ENCODE data around the gene FAXDC2.
"Not testable (repeated sequence)": the region's sequence is repeated elsewhere in the genome, so short reads cannot be mapped to it uniquely, and the experiment has no call there.

The FAXDC2 gene

DNA sequence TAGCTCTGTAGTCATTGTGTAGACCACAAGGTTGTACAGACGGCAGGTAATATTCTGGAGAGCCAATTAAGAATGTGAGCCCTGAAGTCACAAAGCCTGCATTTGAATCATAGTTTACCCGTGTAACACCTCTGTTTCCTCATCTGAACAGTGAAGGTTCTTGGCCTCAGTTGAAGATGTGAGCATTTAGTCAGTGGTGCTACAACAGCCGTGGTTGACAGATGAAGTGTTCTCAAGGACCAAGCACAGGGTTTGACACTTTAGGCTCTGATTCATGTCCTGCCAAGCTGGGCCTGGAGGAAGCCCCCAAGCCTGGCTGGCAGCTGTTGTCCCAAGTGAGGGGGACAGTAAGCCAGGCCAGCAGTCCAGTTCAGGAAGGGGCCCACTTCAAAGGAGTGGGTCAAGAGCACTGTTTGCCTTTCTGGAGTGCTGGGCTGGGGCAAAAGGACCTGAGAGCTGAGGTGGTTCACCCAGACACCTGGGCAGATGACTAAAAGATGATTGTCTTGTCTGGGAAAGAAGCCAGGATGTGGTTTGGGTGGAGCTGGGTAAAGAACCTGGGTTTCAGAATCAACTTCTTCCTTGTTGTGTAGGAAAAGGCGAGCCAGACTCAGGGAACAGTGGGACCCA is 20.7 kb downstream of the FAXDC2 start:
- no peak overlapping the region for H3K4me3 ChIP-seq (ENCODE audit: low read depth, low read length)
- TF ChIP-seq, protein P1, sequence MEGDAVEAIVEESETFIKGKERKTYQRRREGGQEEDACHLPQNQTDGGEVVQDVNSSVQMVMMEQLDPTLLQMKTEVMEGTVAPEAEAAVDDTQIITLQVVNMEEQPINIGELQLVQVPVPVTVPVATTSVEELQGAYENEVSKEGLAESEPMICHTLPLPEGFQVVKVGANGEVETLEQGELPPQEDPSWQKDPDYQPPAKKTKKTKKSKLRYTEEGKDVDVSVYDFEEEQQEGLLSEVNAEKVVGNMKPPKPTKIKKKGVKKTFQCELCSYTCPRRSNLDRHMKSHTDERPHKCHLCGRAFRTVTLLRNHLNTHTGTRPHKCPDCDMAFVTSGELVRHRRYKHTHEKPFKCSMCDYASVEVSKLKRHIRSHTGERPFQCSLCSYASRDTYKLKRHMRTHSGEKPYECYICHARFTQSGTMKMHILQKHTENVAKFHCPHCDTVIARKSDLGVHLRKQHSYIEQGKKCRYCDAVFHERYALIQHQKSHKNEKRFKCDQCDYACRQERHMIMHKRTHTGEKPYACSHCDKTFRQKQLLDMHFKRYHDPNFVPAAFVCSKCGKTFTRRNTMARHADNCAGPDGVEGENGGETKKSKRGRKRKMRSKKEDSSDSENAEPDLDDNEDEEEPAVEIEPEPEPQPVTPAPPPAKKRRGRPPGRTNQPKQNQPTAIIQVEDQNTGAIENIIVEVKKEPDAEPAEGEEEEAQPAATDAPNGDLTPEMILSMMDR (IDR thresholded peaks at IDR 0.05; ENCODE audit: low read depth, low read length) = no peak

DNA sequence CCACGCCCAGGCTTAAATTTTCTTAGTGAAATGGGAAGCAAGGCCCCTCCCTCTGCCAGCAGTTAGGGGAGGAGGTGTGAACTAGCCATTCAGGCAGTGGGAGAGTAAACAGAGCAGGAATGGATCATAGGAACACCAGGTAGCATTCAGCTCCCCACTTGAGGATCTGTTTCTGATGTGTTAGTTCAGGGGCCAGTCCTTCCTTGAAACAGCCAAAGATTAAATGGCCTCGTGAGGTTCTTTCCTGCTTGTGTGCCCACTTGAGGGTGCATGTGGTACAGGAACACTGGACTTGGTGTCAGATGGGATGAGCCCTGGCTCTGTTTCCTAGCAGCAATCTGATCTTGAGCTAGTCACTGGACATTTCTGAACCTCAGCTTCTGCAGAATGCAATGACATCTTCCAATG is 21.2 kb downstream of the FAXDC2 start:
- TF ChIP-seq, protein P1 (IDR thresholded peaks at IDR 0.05; ENCODE audit: low read depth, low read length) = no peak
- no peak overlapping the region for H3K4me3 ChIP-seq (ENCODE audit: low read depth, low read length)

DNA sequence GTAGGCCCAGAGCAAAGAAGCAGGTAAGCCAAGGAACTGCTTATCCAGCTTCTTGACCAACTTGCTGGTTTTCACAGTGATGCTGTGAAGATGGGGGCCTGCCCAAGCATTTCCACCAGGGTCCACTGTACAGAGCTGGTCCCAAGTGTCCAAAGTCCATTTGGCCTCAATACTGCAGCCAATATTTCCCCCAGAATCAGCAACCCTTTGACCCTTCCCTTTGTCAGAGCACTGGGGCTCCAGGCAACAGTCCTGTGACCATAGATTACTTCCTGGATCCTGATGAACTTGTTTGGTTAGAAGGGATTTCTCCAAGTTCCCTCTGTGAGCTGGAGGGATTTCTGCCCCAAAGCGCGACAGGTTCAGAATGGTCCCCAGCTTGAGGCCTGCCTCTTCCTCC is 26.3 kb downstream of the FAXDC2 start:
- TF ChIP-seq, protein P1 (IDR thresholded peaks at IDR 0.05; ENCODE audit: low read depth, low read length) = no peak
- no peak overlapping the region for H3K4me3 ChIP-seq (ENCODE audit: low read depth, low read length)

DNA sequence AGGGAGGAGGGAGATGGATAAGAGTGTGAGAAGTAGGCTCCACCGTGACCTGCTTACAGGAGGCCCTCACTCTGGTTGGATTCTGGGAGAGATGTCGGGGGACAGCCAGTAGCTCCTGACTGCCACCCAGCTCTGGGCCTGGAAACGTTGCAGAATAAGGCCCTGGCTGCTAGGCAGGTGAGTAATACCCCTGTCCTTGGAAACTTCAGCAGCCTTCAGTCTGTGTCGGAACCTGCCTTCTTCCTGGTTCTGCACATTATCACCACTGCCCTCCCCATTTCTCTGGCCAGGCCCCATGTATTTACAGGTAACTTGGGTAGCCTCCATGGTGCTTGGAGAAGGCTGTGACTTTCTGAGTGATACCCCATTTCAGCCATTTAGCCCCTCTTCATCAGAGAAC is 26.8 kb downstream of the FAXDC2 start:
- H3K4me3 ChIP-seq (ENCODE audit: low read depth, low read length) = no peak overlapping the region
- TF ChIP-seq, protein P1 (IDR thresholded peaks at IDR 0.05; ENCODE audit: low read depth, low read length) = no peak

DNA sequence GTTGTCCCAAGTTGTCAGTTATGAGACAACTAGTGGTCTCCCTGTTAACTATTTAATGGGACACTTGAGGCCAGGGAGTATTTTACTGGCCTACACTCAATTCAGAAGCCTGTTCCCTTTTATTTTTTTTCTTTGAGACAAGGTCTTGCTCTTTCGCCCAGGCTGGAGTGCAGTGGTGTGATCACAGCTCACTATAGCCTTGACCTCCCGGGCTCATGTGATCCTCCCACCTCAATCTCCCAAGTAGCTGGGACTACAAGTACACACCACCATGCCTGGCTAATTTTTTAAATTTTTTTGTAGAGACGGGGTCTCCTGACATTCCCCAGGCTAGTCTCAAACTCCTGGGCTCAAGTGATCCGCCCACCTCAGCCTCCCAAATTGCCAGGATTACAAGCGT is 27.5 kb downstream of the FAXDC2 start:
- H3K4me3 ChIP-seq (ENCODE audit: low read depth, low read length) = not testable (repeated sequence)

DNA sequence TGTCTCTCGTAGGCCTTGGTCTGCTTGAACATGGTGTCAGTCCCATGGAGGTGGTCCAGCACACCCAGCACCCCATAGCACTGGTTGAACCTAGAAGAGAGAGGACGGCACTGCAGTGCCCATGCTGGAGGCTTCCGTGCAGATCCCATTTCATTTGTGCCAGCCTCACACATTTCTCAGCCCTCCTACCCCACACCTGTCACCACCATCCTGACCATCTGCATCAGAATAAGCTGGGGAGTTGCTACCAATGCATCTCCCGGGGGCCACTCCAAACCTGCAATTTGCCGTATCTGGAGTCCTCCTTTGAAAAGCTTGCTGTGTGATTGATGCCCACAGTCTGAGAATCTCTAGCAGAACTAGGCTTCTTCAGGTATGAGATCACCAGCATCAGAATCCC is 30.0 kb downstream of the FAXDC2 start:
- no peak overlapping the region for H3K4me3 ChIP-seq (ENCODE audit: low read depth, low read length)
- TF ChIP-seq, protein P1 (IDR thresholded peaks at IDR 0.05; ENCODE audit: low read depth, low read length) = no peak

DNA sequence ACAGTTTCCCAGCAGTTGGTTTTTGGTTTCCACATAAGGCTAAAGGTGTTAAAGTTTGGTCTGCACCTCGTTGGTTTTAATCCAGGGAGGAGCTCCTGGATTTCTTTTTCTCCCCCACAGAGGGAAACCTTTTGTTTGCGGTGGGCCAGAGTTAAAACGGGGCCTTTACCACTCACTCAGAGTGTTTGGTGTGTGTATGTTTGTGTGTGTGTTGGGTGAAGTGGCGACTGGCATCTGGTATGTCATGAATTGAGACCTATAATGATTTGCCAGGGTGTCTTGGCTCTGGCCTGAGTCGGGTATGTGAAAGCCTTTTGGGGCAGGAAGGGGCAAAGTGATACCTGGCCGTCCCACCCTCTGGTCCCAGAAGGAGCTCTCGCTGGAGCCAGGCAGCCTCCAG is 30.9 kb downstream of the FAXDC2 start:
- H3K4me3 ChIP-seq (ENCODE audit: low read depth, low read length) = no peak overlapping the region
- TF ChIP-seq, protein P1 (IDR thresholded peaks at IDR 0.05; ENCODE audit: low read depth, low read length) = no peak

DNA sequence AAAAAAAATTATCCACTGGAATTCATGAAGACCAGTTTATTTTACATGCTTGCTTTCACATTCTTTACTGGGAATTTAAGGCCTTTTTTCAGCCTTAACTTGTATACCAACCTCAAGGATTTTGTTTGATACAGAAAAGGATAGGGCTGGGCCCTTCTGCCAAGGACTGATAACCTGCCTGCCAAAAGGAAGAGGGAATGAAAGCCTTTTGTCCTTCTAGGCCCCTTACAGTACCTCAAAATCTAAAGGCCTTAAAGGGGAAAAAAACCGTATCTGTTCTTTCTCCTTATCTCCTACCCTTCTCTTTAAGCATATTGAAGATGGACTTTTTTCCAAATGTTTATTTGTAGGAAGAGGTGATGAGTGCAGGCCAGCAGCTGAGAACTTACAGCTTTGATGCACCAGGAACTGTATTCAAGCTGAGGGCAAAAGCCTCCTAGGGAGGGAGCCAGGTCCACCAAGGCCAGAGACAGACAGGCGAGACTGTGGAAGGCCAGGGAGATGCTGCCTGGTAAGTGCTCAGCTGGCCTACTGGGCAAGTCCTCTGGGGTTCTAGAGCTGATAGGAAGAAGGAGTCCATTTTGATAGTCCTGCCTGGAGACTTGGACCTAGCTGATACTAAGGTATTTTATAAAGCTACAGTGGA is 31.8 kb downstream of the FAXDC2 start:
- TF ChIP-seq, protein P1 (IDR thresholded peaks at IDR 0.05; ENCODE audit: low read depth, low read length) = no peak
- H3K4me3 ChIP-seq (ENCODE audit: low read depth, low read length) = no peak overlapping the region
